COLO668 (cell line): ENCODE measurements around the gene AP3S1.
"Not testable (repeated sequence)": the region's sequence is repeated elsewhere in the genome, so short reads cannot be mapped to it uniquely, and the experiment has no call there.

Experiments used
- DNase-seq: peaks from one replicate; lab custom pipeline; 2025; ENCODE audit not compliant: unreplicated experiment; lab: John Stamatoyannopoulos, UW

The AP3S1 gene

GRCh38 chr5:115824983-115825382 lies 16.8 kb upstream of the AP3S1 start:
- not testable (repeated sequence) for DNase-seq

GRCh38 chr5:115825948-115826347 lies 15.8 kb upstream of the AP3S1 start:
- no peak for DNase-seq

DNA sequence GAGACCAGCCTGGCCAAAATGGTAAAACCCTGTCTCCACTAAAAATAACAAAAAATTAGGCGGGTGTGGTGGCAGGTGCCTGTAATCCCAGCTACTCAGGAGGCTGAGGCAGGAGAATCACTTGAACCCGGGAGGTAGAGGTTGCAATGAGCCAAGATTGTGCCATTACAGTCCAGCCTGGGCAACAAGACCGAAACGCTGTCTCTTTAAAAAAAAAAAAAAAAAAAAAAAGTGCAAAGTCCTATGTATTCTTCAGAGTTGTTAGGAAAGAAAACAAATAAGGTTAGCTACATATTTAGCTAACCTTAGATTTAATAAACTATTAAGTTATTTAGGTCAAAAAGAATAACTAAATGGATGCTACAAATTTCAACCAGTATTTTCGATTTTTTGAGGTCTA lies 11.8 kb upstream of the AP3S1 start:
- DNase-seq, result no peak

GRCh38 chr5:115831163-115831768 lies 10.5 kb upstream of the AP3S1 start:
- DNase-seq, result peak; percentile 3

DNA sequence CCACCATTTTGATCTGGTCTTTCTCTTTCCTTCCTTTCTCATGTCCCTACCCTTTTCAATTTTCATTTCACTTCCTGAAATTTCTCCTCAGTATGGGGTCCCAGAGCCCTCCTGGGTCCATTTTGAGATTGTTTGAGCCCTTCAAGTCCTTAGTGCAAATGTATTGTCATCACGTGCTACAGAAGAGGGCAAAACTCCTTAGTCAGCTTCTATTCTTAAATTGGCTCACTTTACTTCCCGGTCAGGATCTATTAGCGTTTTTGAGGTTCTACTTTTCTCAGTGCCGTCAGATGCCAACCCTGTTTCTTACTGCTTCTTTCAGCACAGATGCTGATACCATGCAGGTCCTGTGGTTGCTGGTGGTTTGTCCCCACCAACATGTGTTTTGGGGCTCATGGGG lies 6.3 kb upstream of the AP3S1 start:
- DNase-seq, result no peak

DNA sequence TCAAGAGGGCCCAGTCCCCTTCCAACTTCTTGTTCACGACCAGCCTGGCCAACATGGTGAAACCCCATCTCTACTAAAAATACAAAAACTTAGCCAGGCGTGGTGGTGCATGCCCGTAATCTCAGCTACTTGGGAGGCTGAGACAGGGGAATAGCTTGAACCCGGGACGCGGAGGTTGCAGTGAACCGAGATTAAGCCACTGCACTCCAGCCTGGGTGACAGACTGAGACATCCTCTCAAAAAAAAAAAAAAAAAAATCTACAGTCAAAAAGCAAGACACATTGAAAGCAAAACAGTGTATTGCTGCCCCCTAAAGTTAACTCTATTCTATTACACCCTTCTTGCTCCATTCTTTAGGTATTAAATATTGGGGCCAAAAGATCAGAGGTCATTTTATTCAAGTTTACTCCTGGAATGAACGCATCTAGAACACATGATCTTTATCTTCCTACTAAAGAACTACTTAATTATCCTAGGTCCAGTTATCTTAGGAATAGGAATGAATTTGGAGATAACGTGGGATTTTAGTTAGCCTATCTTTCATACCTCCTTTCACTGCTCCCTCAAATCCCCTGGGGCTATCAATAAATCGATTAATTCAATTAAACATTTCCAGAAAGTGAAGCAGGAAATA lies 2.7 kb upstream of the AP3S1 start:
- no peak for DNase-seq

DNA sequence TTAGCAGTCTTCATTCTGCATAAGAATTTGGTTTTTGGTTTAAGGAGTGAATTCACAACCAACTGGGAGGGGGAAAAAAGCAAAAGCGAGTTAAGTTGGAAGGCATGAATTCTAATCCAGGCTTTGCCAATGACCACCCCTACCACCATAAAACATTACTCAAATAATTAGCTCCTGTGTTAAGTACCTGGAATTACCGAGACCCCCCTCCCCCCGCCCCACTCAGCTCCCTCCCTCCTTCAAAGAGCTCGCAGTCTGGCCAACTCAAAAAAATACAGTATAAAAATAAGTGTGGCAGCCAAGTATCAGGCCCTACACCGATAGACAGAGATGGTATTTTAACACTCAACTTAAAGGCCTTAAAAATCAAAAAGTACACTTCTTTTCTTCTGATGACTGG lies 862 bp upstream of the AP3S1 start:
- no peak for DNase-seq

DNA sequence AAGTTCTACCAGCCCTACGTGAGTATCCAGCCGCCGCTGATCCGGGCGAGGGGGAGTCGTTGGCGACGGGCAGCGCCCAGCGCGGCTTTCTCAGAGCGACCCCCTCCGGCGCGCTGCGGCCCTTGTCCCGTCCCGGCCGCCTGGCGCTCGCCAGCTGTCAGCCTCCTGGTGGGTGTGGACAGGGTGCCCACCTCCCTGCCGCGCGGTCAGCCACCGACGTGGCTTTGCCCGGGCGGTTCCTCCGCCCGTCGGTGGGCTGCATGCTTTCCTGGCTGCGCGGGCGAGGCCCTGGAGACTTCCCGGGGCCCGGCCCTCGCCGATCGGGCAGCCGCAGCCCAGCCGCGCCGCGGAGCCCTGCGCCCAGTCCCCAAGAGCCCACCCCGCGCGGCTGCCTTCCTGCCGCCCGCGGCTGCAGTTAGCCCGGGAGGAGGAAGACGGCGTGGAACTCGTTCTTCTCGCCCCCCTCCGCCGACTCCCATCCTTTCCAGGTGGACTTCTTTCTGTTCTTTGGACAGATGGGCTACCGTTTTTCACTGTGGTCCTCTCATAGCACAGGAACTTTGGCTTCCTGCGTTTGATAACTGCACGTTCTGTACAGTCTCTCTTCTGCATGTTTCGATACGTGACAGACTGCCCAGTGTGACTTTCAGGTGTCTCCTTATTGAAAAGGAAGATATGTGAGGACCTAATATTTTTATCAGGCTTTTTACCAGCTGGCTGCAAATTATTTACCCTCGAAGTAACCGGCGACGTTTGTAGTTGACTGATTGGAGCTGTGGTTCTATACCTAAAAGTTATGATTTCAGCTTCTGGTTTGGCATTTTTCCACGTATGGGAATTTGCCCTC lies 577 bp downstream of the AP3S1 start:
- peak; percentile 79 for DNase-seq

GRCh38 chr5:115842952-115843351 lies 1.2 kb downstream of the AP3S1 start:
- no peak for DNase-seq

DNA sequence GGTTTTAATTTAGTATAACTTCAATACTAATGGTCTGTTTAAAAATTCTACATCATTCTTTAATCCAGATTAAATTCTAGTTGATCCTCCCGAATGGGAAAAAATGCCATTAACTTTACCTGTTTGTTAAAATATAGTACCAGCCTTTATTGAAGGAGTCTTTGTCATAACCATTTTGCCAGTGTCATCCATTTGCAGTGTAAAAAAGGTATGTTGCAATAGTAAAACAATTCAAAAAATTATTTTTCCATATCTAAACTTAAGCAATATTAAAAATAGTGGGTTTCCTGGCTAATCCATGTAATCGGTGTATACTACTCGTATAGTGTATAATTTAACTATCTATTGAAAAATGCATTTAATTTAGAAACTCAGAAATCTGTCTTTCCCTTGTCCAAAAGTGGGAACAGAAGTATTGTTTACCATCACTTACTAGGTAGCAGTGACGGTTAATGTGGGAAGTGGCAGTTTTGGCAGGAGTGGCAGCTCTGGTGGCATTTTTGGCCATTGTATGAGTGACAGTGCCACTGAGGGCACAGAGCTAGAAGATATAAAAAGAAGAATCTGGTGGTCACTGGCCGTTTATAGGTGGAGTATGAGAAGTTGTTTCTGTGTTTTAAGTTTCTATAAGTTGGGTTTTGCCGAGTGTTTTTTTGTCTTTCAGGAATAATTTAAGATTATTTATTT lies 1.9 kb downstream of the AP3S1 start:
- no peak for DNase-seq

DNA sequence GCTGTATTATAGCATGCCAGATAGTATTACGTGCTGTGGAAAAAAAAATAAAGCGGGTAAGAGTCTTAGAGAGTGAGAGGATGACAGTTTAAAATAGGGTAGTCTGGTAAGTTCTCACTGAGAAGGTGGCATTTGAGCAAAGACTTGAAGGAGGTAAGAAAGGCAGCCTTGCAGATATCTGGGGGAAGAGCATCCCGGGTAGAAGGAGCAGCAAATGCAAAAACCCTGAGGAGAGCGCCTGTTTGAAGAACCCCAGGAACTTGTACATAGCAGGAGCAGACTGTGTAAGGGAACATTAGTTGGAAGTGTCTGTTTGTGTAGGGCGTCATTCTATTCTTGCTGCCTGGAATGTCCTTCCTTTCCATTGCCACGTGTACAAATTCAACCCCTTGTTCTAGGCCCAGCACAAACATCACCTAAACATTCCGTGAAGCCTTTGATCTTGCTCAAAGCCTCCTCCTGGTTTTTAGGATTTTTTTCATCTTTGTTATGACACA lies 2.6 kb downstream of the AP3S1 start:
- DNase-seq, result no peak

DNA sequence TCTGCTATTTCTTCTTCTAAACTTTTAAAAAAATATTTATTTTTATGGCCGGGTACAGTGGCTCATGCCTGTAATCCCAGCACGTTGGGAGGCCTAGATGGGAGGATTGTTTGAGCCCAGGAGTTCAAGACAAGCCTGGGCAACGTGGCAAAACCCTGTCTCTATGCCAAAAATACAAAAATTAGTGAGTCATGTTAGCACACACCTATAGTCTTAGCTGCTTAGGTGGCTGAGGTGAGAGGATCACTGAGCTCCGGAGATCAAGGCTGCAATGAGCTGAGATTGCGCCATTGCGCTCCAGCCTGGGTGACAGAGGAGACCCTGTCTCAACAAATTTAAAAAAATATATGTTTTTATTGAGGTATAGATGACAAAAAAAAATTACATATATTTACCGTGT lies 5.6 kb downstream of the AP3S1 start:
- no peak for DNase-seq

DNA sequence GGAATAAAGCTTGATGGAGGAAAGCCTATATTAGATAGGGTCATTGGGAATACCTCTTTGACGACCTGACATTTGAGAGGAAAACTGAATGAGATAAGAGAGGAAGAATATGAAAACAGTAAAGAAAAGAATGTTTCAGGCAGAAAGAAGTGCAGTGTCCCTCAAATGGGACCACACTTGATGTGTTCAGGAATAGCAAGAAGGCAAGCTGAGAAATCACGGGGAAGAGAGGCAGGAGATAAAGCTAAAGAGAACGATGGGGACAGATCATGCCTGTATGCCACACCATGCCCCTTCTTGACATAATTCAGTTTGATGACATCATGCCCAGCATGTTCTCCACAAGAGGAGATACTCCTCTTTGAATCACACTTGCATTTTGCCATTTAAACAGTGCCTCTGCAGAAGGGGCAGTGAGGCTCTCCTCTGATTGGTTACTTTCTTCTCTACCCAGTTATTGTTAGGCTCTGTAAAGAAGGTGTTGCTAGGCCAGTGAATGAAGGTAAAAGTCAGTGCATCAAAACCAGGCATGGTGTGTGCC lies 7.6 kb downstream of the AP3S1 start:
- DNase-seq, result no peak

DNA sequence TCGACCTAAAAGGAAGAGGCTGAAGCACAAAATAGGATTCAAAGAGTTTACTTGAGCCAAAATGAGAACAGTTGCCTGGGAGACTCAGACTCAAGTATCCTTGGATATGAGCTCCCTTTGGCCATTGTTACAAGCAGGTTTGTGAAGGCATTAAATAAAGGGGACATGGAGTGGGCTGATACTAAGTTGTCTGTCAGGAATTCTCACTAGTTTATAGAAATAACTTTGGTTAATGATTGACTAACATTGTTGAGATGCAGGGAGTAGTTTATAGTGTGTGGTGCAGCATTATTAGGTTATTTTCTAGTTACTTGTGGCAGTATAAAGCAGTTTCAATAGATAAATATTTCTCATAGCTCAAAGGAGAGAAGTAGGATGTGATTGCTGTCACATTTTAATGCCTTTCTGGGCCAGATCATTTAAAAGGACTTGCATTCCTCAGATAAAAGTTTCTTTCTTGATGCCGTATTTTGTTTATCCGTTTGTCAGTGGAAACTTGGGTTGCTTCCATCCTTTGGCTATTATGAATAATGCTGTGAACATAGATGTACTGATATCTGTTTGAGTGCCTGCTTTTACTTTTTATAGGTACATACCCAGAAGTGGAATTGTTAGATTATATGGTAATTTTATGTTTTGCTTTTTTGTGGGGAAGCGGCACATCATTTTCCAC lies 9.1 kb downstream of the AP3S1 start:
- DNase-seq, result no peak

DNA sequence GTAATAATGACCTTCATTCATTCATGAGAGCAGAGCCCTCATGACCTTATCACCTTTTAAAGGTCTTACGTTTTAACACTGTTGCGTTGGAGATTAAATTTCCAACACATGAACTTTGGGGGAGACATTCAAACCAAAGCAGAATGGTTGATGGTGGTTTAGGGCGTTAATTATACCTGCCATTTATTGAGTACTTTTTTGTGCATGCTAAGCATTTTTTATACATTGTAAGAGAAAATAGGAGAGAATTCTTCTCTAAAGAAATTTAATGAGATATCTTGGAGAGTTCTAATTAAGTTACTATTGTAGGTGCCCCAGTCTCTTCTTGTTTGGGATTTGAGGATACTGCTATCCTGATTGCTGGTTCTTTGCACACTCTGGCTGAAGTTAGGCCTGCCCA lies 12.4 kb downstream of the AP3S1 start:
- no peak for DNase-seq

DNA sequence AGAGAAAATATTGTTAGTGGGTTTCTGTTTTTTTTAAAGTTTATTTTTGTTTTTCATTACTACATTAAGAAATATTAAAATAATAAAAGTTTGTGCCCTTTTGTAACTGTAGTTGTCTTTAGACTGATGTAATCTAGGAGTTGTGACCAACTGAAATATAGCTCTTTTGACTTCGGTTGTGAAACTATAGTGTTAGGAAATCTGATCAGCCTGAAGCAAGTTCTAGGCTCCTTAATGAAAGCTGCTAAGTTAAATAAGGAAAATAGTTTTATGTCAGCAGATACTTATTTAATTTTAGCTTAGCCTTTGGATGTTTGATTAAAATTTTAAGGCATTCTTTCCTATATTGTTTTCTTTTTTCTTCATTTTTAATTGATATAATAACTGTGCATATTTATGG lies 14.2 kb downstream of the AP3S1 start:
- no peak for DNase-seq

DNA sequence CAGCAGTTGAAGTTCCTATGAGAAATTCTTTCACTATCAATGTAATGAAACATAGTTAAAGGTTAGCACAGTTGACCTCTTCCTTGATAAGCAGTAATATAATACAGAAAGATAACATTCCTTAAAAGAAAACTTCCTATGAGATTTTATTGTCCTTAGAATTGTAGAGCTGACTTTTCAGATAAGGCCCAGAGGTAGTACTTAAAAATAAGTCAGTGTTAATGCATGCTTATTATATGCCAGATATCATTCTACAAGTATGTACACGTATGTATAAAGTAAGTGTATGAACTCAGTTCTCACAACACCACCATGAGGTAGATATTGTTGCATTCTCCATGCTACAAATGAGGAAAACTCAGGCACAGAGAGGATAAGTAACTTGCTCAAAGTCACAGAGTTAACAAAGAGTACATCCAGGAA lies 15.3 kb downstream of the AP3S1 start:
- no peak for DNase-seq

- DNase-seq, result no peak
Observed at GRCh38 chr5:115857626-115858349, 16.1 kb downstream of the AP3S1 start.

GRCh38 chr5:115858396-115858795 lies 16.7 kb downstream of the AP3S1 start:
- no peak for DNase-seq

GRCh38 chr5:115859378-115859777 lies 17.6 kb downstream of the AP3S1 start:
- no peak for DNase-seq
